Testis (tissue), 2 donors: ENCODE measurements around the gene SHROOM3.

Experiments
- CTCF ChIP-seq, 3 experiments: fragments of 450-650 bp in 2 of 3; fragments of 200-600 bp in 1 of 3; sonication (generic) in 1 of 3; IDR thresholded peaks; one replicate each; pipeline ENCODE4 v1.5.1; 2016 to 2019; ENCODE audit warnings: antibody characterized with exemption in 3 of 3, mild to moderate bottlenecking in 2 of 3, moderate library complexity in 1 of 3
- POLR2A ChIP-seq: fragments of 450-650 bp; IDR thresholded peaks from one replicate; pipeline ENCODE4 v1.6.1; 2017; ENCODE audit warnings: antibody characterized with exemption, mild to moderate bottlenecking, moderate library complexity

GRCh38 chr4:76697129-76697803, 262.2 kb downstream of the SHROOM3 start:
- TF ChIP-seq CTCF (IDR thresholded peaks at IDR 0.05) (no peak), POLR2A (no peak)
